HG03354 (cell line): Measurements from ENCODE around the gene STARD7.

Experiments
- ATAC-seq: cut with Tn5 transposase; IDR thresholded peaks from one replicate; pipeline ENCODE4 v1.9.1; 2021; ENCODE audit warnings: mild to moderate bottlenecking; ENCODE audit not compliant: unreplicated experiment, poor library complexity, severe bottlenecking

The STARD7 gene

DNA sequence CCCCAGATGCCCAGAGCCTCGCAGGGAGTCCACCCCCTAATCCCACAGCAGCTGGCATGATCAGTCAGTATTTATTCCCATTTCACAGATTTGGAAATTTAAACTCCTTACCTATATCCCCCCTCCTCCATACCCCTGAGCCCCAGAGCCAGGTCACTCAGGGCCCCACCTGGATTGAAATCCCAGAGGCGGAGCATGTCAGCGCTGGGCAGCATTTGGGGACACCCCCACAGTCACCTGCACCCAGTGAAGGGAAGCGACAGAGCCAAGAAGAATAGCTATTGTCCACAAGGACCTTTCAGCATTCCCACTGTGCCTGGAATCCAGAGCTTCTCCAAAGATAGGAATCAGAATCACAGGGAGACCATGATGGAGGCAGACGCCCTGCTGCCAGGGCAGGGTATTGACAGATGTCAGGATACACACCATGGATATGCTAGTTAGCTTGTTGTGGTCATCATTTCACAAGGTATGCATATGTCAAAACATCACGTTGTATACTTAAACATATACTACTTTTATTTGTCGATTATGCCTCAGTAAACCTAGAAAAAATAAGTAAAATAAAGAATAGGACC lies 69.4 kb downstream of the STARD7 start:
- no peak for ATAC-seq

DNA sequence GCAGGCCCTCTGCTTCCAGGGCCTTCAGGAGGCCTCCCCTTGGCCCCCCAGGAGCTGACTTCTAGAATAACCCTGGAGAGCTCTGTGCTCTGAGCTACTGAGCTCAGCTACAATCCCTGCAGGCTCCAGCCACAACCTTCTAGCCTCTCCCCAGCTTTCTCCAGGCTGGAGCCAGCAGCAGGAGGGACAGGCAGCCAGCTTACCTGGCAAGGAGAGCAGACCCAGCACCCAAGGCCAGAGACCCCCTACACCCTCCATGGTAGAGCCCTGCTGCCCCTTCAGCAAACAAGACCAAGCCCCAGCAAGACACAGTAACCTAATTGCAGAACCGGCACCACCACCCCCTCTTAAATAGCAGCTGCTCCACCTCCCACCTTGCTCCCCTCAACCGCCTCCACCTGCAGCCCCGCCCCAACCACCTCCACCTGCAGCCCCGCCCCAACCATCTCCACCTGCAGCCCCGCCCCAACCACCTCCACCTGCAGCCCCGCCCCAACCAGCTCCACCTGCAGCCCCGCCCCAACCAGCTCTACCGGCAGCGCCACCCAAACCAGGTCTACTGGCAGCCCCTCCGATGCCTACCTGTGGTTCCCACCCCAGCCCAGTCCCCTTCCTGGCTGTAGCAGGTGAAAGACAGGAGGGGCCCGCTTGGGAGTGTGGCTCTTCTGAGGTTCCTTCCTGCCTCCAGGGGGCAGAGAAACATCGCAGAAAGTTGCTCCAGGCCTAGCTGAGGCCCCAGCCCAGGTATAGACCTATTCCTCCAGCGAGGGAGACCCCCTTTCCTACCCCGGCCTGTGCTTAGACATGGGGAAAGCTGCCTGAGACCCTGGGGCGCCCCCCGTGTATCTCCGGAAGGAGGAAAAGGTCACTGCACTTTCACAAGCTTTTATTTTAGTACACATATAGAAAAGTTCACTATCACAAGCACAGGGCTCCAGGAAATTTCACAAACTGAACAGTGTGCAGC lies 70.2 kb downstream of the STARD7 start, which contains the start of gene ASTL:
Gene ASTL (minus strand): TSS at position 324 of the 967 bp plus-strand sequence. CDS start 66 bp downstream, at position 258.
- no peak for ATAC-seq

DNA sequence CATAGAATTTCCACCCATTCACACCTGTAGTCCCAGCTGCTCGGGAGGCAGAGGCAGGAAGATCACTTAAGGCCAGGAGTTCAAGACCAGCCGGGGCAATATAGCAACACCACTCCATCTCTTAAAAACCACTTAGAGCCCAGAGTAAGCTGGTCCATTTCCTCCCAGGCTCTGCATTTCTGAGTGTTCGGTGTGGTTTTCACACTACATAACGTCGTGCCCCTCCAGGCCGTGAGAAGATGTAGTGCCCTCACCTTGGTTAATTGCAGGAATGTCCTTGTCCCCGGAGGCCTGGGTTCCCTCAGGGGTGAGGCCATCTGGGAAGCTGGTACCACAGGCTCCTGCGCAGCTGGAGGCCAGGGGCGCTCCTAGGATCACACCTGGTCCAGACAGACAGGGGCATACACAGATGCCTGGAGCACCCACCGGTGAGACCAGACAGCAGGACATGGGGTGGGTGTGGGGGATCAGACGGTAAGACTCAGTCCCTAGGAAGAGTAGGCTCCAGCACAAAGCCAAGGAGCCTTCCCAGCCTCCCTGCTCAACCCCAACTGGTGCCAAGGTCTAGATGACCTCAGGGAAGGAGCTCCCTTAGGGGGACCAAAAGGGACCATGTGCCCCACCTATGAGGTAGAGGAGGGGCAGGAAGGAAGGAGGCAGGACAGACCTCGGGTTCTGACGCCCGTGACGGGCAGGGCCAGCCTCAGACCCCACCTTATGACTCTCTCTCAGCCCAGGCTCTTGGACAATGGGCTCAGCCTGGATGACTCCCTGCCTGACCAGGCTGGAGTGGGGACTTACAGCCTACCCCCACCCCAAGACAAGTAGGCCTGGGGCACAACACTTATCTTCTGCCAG lies 71.1 kb downstream of the STARD7 start:
- ATAC-seq, result no peak

DNA sequence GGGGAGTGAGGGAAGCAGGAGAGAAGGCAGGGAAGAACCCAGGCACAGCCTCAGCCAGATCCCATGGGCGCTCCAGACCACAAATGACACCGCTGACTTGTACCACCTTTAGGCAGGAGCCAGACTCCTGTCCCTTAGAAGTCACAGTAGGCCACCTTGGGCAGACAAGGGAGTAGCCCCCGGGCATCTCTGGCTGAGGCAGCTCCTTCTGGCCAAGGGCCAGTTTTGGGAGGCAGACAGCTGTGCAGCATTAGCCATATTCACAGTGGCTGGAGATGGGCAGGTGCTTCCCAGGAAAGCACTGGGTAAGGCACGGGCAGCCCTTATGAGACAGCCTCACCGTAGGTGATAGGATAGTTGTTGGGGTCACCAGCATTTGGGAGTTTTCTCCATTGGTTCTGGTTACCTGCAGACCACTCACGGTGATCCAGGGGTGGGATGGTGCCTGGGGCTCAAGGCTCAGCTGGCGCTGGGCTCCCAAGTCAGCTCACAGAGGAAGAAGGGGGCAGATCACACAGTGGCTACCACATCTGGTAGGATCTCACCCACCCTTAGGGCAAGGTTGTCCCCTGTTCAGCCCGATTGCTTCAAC lies 72.4 kb downstream of the STARD7 start:
- no peak for ATAC-seq

DNA sequence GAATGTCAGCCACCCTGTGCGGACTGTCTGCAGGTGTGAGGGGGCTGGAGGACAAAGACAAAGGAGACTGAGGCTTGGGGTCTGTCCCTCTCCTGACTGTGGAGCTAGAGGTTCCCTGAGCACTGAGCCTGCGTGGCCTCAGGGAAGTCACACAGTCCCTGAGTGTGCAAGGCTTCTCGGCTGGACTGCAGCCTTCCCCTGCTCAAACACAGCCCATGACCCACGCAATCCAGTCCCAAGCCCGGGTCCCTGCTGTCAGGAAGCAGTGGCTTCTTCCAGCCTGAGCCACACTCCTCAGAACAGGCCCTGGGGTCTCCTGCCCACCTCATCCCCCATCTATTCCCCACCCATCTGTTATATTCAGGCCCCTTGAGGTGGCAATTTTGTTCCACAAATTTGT lies 73.0 kb downstream of the STARD7 start:
- no peak for ATAC-seq

DNA sequence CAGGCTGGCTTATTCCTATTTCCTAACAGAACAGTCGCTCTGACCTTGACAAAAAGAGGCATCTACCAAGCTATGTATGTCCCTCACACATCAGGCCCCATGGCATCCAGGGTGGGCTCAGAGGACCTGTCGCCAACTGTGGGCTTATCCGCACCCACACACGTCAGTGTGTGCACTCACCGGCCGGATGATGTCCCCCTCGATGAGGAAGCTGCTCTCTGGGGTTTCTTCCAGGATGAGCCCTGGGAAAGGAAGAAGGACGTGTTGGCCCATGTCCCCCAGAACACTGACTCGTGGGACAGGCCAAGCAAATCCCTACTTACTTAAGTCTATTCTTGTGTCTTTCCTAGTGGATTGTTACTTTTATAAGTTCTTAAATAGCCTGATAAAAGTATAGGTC lies 73.5 kb downstream of the STARD7 start:
- ATAC-seq, result no peak
